NCI-H1105 treated with DMSO at 0.1 percent for 48 hours (cell line): ENCODE data around the gene MIF.
"Not testable (repeated sequence)": the region's sequence is repeated elsewhere in the genome, so short reads cannot be mapped to it uniquely, and the experiment has no call there.

Experiments used
- DNase-seq: peaks from one replicate; lab custom pipeline; 2025; lab: John Stamatoyannopoulos, UW

MIF gene

DNA sequence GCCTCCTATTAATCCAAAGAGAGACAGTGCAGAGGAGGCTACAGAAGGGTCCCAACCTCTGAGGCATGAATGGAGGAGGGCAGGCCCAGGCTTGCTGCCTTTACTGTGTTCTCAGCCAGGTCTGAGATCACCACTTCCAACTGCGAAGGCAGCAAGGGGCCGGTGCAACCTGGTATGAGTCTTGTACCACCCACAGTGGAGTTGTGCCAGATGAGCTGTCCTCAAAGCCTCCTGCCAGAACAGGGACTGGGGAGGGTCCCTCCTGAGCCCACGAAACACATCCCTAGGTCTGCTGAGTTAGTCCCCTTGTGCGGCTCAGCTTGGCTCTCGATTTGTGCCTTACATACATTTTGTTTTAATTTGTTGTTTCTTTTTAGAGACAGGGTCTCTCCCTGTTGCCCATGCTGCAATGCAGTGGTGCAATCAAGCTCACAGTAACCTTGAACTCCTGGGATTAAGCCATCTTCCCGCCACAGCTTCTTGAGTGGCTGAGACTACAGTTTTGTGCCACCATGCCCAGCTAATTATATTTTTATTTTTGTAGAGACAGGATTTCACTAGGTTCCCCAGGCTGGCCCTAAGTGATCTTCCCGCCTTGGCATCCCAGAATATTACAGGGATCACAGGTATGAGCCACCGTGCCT lies 9.3 kb downstream of the MIF start:
- DNase-seq: peak; percentile 9

DNA sequence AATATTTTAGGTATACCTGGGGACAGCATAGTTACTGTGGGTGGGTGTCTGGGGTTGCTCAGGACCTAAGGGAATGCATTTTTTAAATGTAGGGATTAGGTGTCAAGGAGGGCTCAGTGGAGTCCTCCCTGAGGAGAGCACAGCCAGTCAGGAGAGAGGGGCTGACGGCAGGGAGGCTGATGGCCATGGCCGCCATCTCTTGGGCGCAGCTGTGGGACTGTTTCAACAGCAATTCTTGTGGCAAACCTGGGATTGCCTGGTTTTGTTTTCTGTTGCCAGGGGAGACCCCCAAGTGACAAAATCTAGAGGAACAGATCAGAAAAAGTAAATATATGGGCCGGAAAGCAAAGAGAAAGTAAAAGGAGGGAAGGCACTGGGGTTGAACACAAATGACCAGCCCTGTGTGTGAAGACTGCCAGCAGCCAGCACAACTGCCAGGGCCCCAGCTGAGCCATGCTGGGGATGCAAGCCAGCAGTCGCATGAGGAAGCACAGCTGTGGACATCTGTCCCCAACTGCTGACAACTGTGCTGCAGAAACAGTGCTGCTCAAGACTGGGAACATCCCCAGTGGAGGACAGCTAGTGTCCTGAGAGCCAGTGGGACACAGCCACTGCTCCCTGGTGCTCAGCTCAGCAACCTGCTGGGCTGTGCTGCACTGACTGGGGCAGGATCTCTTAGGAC lies 10.5 kb downstream of the MIF start:
- DNase-seq: no peak

DNA sequence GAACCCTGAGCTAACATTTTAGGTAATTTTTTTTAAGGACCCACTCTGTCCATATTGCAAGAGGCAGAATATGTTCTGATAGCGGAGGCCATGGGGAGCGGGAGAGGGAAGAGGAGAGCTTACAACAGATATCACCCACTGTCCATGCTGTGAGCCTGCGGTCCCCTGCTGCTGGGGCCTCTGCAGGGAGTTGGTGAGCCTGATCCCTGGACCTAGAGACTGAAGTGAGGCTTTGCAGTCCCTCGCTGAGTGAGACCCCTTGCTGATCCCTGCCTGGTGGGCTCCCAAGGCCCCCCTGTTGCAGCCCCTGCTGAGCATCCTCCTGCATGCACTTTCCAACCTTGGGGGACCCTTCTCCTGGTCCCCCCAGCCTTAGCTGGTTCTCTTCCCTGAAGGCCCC lies 12.5 kb downstream of the MIF start:
- no peak for DNase-seq

DNA sequence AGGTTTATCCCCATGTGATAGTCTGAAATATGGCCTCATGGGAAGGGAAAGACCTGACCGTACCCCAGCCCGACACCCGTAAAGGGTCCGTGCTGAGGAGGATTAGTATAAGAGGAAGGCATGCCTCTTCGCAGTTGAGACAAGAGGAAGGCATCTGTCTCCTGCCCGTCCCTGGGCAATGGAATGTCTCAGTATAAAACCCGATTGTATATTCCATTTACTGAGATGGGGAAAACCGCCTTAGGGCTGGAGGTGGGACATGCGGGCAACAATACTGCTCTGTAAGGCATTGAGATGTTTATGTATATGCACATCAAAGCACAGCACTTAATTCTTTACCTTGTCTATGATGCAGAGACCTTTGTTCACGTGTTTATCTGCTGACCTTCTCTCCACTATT lies 13.2 kb downstream of the MIF start:
- not testable (repeated sequence) for DNase-seq

DNA sequence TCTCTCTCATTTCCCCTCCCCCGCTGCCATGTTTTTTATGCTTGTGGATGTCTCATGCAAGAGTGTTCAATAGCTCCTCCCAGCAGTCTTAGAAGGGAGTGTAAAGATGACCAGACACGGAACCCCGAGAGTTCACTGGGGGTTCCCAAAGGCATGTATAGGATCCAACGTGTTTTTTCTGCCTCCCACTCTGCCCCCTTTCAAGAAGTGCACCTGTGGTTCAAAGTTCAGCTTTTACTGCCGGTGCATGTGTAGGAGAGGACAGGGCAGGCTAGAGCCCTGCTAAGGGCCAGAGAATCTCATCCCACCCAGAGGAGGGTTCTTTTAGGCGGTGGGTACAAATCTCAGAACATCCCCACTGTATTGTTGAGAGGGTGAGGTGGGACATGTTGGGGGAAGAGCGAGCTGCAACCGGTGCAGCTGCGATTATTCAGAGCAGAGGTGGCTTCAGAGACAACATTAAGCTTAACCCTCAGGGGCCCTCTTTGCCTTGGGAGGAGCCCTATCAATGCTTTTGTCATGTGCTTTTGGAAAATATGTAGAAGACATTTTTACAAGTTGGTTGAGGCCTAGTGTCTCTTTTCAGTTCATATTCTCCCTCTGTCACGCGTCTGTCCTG lies 14.5 kb downstream of the MIF start:
- no peak for DNase-seq

DNA sequence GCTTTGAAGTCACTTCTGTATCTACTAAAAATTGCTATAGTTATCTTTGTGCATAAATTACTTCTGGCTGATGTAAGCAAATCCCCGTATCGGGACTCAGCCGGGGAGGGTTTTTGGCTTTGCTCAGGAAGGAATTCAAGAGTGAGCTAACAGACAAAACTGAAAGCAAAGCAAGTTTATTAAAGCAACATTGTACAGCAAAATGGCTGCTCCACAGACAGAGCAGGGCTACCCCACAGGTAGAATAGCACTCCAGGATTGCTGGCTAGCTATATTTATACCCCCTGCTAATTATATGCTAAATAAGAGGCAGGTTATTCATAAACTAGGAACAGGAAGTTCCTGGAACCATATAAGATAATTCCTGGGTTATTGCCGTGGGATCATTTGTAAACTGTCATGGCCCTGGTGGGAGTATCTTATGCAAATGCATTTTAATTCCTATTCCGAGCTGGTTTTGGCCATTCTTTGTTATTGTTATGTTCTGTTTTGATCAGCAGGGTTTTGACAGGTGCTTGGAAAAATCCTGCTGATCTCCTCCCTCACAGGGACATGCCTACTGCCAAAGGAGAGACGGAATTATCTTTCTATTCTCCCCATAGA lies 15.2 kb downstream of the MIF start:
- no peak for DNase-seq

DNA sequence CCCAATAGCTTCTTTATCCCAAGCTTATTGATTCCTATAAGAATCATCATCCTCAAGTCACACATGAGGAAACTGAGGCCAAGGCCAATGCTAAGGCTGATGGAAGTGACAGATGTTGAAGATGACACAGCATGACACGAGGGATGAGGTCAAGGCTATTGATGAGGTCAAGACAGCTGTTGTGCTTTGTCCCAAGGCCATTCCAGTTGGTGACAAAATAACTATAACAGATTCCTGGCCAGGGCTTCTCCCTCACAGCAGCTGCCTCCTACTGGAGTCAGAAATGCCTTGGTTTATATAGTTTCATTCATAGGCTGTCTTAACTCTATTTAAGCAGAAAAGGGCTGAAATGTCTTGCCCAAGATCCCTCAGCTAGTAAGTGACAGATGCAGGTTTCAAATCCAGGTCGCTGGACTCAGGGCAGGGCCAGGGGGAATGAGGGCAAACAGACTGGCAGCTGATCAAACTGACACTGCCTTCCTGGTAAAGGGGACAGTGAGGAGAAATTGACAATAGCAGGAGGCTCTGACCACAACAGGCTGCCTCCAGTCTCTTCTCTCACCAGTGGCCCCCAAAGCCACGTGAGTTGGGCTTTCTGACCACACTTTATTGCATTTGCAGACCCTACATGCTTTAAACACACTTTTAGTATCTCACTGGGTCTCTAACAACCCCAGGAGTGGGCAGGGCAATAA lies 16.5 kb downstream of the MIF start:
- DNase-seq: no peak

DNA sequence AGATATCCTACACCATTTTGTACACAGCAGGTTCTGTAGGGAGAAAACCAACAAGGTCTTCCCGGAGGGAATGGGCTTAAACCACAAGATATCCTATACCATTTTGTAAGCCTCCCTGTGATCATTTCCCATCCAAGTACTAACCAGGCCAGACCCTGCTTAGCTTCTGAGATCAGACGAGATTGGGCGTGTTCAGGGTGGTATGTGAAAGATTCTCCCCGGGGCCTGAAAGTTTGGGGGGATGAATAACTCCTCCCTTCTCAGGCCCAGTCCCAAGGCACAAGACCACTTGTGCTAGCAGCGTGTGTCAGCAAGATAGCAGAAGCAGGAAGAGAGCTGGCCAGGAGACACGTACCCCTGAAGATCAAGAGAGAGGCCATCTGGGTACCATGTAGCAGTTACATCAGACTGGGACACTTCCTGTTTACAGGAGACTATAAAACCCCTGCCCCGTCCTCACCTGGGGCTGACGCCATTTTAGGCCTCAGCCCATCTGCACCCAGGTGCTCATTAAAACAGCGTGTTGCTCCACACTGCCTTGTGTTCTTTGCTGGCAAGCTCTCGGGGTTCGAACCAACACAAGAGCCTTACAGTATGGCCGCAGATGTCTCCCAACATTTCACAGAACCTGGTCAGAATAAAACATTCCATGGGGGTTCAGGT lies 17.3 kb downstream of the MIF start:
- no peak for DNase-seq

DNA sequence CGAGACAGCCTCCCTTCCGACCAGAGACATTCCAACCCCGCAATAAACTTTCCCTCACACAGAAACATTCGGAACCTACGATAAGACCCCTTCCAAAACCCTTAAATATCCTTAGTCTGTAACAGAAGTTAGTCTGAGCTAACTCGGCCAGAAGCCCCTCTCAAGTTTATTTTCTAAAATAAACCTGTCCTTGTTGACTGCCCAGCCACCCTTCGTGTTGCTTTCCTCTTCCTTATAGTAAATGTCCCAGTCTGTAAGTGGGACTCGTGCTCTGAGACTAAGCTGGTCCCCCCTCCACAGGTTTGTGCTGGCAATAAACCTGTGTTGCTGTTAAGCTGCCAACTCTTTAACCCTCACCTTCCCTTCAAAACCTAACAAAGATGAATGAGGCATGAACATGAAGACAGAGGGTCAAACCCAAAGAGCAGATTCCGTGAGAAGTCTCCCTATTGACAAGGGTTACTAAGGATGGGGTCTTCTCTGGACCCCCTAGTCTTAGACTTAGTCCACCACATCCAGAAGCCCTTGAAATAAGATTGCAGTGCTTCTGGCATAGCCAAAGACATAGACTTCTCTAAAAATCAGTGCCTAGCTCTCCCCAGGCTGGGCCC lies 18.2 kb downstream of the MIF start:
- DNase-seq: no peak

DNA sequence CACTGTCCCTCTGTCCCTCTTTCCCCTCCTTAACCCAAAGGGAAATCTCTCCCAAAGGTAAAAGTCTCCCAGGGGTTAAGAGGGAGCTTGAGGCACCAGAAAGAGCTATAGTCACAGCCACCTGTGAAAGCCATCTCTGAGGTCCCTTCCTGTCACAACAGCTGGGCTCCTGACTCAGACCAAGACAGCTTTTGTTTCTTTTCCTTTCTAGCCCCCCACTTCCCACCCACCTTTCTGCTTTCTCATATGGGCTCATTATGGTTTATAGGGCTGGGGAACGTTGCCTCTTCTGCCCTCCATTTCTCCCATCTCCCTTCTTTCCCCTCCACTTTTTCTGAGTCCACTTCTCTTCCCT lies 19.1 kb downstream of the MIF start:
- DNase-seq: no peak

DNA sequence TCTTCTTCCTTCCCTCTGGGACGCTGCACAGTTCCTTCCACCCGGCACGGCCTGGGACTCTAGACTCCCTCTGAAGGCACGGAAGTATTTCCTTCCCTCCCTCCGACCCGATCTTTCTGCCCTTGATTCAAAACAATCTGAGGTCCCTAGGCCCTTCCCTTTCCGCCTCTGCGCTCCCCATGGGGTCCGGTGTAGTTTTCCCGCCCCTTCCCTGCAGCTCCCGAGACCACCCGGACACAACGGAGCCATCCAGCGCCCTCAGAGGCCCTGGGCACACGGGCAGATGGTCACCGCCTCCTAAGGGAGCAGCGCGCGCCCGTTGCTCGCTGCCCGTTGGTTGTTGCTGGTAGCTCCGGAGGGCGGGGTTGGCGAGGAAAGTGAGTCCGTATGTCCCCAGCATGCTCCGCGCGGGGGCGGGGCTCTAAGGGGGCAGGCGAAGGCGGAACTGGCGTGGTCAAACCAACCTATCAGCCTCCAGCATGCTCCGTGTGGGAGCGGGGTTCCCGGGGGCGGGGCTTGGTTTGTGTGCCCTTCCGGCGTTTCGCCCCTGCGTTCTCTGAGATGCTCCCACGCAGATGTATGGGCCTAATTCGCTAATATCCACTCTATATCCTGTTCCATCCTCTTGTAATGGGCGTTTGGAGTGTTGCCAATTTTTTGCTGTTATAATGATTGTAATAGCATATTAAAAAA lies 19.6 kb downstream of the MIF start:
- DNase-seq: peak; percentile 97

DNA sequence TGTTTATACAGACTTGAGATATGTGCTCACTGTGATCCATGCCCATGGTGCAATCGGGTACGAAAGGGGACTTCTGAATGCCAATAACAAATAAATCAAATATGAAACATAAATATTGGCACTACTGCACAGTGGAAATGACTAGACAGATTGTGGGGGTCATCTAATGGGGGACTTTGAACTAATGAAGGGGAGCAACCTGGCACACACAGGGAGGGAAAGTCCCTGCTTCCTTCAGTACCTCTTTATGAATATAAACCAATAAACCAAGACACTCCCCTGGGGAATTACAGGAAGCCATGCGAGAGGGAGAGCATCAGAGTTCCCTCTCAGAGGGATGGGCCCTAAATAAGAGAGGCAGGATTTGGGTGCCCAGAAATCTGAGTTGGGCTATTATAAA lies 21.1 kb downstream of the MIF start:
- DNase-seq: no peak

DNA sequence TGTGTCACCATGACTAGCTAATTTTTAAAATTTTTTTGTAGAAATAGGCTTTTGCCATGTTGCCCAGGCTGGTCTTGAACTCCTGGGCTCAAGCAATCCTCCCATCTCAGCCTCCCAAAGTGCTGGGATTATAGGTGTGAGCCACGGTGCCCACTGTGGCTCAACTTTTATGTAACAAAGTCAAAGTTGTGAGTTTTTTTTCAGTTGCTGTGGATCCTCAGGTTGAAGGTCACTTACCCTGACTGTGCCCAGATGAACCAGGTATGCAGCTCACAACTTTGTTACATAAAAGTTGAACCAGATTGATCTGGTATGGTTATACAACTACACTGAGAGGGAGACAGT lies 26.1 kb downstream of the MIF start:
- DNase-seq: not testable (repeated sequence)

DNA sequence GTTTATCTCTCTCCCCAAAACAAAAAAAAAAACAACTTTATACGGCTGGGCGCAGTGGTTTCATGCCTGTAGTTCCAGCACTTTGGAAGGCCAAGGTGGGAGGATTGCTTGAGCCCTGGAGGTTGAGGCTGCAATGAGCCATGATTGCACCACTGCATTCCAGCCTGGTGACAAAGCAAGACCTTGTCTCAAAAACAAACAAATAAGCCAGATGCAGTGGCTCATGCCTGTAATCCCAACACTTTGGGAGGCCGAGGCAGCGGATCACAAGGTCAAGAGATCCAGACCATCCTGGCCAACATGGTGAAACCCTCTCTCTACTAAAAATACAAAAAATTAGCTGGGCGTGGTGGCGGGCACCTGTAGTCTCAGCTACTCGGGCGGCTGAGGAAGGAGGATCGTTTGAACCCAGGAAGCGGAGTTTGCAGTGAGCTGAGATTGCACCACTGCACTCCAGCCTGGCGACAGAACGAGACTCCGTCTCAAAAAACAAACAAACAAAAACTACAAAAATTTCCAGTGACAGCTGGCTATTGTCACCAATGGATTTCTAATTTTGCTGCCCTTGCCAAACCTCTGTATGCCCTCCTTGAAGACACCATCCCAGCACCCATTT lies 27.5 kb downstream of the MIF start:
- DNase-seq: not testable (repeated sequence)

DNA sequence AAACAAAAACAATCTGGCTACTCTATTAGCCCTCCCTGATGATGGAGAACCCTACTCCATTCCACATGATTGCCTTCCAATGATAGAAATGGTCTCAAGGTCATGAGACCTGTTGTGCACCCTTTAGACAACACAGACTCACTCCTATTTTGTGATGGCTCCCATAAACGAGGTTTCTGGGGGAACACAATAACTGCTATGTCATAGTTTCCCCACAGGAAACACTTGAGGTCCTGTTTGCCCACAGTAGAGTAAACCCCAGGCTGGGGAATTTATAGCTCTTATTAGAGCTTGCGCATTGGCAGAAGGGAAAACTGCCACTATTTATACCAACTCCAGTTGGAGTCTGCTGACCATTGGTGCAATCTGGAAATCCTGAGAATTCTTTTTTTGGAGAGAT lies 28.7 kb downstream of the MIF start:
- no peak for DNase-seq

DNA sequence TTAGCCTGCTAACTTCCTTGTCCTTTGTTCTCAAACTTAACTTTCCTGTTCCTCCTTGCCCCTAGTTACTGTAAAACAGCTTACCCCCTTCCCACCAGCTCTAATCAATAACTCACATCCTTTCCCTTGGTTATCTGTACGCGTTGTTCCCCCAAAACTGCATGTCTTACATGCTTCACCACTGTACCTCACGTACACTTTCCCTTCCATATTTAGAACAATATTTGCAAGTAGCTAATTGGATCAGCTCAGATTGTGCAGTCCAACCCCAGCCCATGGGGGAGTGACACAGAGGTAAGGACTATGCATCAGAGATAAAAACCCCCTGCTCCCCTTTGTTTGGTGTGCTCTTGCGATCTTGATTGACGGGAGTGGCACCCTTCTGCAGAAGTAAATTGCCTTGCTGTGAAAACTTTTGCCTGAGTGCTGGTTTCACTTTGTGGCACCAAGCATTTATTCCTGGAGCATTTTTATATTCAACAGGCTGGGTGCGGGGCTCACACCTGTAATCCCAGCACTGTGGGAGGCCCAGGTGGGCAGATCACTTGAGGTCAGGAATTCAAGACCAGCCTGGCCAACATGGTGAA lies 30.9 kb downstream of the MIF start:
- DNase-seq: no peak

DNA sequence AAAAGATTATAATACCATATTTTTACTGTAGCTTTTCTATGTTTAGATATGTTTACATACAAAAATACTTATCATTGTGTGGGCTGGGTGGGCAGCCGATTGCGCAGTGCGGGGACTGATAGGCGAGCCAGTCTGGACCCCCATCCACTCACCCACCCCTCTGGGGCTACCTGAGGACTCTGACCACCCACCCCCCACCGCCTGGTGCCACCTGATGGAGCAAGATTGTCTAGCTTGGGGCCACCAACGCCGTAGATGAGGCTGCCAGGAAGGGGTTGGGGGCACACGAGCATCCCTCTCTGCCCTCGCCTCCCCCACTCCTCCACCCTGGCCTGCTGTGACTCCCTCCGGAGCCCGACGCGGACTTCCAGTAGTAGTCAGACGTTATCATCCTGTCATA lies 32.4 kb downstream of the MIF start:
- DNase-seq: no peak

DNA sequence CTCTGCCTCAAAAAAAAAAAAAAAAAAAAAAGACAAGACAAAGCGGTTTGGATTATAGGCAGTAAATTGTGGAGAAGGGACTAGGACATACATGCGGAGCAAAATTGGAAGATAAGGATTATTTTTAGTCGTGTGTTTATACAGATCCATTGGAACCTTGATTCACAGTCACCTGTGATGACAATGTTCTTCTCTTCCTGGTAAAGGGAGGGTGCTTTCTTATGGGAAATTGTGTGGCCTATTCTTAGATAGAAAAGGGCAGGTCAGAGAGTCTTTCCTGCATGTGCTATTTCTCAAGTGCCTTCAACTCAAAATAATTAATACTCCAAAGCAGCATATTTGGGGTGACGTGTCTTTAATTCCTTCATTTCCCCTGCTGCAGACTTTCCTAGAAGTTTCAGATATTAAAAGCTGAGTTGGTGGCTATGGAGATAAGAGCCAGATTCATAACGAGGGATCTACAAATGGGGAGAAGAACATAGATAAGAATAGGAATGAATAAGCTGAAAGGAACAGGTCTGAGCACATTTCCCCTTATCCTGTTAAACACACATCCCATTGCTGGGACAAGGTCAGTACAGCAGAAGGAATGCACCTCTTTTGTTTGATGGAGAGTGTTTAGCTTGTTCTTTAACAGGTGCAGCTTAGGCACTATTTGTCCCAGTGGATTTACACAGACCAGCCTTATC lies 44.3 kb downstream of the MIF start:
- DNase-seq: no peak

DNA sequence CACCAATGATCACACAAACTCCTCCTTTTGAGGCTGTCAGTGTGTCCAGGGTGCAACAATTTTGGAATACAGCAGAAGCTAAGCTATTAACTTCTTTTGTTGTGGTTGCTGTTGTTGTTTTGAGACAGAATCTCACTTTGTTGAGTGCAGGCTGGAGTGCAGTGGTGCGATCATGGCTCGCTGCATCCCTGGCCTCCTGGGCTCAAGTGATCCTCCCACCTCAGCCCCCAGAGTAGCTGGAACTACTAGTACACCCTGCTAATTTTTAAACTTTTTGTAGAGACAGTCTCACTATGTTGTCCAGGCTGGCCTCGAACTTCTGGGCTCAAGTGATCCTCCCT lies 44.8 kb downstream of the MIF start:
- DNase-seq: no peak

DNA sequence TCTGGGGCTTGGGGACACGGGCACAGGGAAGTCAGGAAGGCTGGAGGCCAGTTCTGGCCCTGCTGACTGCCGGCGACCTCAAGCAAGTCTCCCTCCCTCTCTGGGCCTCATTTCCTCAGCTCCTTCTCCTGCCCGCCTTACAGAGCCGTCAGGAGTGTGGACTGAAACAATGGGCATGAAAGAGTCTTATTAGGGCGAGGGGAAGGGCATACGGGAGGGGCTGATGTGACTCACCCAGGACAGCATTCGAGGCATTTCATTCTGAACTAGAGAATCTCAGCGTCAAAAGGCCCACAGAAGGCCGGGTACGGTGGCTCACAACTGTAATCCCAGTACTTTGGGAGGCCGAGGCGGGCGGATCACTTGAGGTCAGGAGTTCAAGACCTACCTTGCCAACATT lies 46.0 kb downstream of the MIF start:
- not testable (repeated sequence) for DNase-seq
